CD4-positive, alpha-beta T cell treated with Interleukin-2 at 100 ng/mL for 4 hours (primary cell): ENCODE data around the gene PCDHGA12.
A peak's percentile ranks its signal among the peaks of the same experiment; 100 is the strongest.

Experiments used
- DNase-seq: peaks from one replicate; pipeline ENCODE4 v3.0.0-alpha.2; 2020; ENCODE audit warnings: low spot score

PCDHGA12 gene

DNA sequence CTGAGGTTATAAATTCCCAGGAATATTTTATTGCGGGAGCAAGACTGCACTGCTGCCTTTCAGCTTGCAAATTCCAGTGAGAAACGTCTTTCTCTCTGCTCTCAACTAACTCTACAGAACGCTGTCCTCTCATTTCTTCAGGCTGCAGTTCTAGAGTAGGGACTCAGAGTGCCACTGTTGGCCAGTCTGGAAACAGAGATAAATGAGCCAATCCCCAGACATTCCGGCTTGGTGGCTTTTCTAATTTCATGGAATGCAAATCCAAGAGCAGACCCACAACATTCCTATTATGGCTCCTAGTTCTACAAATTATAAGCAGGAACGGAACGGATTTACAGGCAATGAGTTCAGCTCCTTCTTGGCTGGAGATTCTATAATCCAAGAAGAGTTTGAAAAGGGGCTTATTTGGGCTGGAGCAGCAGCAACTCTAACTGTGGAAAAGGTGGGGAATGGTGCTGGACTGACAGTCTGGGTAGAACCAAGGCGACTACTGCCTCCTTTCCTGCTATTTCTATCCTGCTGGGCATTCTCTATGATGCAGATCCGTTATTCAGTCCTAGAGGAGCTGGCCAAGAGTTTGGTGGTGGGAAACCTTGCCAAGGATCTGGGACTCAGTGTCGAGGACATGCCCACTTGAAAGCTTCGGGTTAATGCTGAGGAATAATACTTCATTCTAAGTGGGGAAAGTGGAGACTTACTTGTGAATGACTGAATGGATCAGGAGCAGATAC, 9.3 kb downstream of the PCDHGA12 start:
- DNase-seq = no peak

- DNase-seq = no peak
Observed at GRCh38 chr5:141440341-141440740, 10.0 kb downstream of the PCDHGA12 start.

- no peak for DNase-seq
Observed at GRCh38 chr5:141441571-141442170, 11.4 kb downstream of the PCDHGA12 start.

DNA sequence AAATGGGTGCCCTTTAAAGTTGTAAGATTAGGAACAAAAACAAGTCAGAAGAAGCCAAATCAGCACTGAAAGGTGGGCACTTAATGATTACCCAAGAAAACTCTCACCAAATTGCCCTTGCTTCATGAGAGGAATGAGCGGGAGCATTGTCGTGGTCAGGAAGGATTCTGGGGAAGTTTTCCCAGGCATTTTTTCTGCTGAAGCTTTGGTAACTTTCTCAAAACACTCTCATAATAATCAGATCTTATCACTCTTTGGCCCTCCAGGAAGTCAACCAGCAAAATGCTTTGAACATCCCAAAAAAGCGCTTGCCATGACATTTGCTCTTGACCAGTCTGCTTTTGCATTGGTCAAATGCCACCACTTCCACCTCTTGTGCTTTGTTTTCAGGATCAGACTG, 35.0 kb downstream of the PCDHGA12 start:
- DNase-seq = no peak

DNA sequence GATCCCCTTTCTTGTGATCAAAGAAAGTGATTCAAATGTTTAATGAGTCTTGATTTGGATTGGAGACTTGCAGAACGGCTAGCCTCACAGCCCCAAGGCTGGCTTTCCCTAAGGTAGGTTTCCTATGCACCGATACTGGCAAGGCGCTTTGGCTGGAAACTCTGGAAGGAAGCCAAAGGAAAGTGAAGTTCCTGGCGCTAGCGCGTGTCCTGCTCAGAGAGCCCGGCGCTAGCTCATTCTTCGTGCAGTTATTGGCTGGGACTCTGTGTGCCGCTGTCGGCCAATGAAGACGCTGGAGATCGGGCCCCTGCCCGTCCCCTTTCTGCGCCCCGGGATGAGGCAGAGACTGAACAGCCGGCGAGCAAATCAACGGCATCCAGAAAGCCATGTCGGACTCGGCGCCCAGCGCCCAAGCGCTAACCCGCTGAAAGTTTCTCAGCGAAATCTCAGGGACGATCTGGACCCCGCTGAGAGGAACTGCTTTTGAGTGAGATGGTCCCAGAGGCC, 45.4 kb downstream of the PCDHGA12 start, which contains the start of gene PCDHGC3:
Gene PCDHGC3, plus strand, starts transcription at position 342 of the 507 bp plus-strand sequence. Its CDS starts 151 bp downstream, at position 493.
- DNase-seq = peak; percentile 21

DNA sequence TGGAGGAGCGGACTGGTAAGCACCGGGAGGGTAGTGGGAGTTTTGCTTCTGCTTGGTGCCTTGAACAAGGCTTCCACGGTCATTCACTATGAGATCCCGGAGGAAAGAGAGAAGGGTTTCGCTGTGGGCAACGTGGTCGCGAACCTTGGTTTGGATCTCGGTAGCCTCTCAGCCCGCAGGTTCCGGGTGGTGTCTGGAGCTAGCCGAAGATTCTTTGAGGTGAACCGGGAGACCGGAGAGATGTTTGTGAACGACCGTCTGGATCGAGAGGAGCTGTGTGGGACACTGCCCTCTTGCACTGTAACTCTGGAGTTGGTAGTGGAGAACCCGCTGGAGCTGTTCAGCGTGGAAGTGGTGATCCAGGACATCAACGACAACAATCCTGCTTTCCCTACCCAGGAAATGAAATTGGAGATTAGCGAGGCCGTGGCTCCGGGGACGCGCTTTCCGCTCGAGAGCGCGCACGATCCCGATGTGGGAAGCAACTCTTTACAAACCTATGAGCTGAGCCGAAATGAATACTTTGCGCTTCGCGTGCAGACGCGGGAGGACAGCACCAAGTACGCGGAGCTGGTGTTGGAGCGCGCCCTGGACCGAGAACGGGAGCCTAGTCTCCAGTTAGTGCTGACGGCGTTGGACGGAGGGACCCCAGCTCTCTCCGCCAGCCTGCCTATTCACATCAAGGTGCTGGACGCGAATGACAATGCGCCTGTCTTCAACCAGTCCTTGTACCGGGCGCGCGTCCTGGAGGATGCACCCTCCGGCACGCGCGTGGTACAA, 46.0 kb downstream of the PCDHGA12 start:
- DNase-seq = no peak

GRCh38 chr5:141477044-141477575, 46.8 kb downstream of the PCDHGA12 start:
- no peak for DNase-seq

GRCh38 chr5:141477815-141478214, 47.5 kb downstream of the PCDHGA12 start:
- no peak for DNase-seq

- DNase-seq = no peak
Observed at GRCh38 chr5:141478321-141478945, 48.1 kb downstream of the PCDHGA12 start.

DNA sequence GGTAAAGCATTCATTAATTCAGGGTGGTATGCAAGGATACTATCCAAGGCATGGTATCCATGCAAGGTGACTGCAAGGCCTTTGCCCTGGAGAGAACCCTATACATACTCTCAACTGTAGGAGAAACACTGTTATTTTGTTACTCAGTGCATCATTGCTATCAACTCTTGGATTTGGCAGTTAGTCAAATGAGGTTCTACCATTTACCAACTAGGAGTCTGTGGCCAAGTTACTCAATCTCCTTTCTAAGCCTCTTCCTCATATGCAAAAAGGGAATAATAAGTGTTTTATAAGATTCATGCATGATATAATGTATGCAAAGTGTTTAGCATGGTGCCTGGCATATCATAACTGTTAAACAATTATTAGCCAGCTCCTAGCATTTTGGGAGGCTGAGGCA, 49.5 kb downstream of the PCDHGA12 start:
- DNase-seq = no peak
